B cell (primary cell): Measurements from ENCODE around the gene COL25A1. TPM values are rescaled to one million over a fixed set of nuclear protein-coding genes. Genes with fewer than 3 reads are reported as not detected.

ENCODE experiments used
- ATAC-seq: fragments of 200-7000 bp; cut with Tn5 transposase; one replicate; pipeline ENCODE4 v1.10.0; 2021; ENCODE audit warnings: low read depth, mild to moderate bottlenecking, moderate number of reproducible peaks, moderate library complexity
- CTCF ChIA-PET: fragments of 350-600 bp; sonication (Branson Sonifier 250); formaldehyde crosslinking; loops from one replicate; lab custom pipeline; 2021; ENCODE audit warnings: antibody characterized with exemption, inconsistent platforms; lab: Charles Lee
- POLR2A ChIA-PET: fragments of 350-600 bp; sonication (Branson Sonifier 250); formaldehyde crosslinking; loops from one replicate; lab custom pipeline; 2021; ENCODE audit warnings: antibody characterized with exemption; lab: Charles Lee
- DNase-seq: peaks from one replicate; pipeline ENCODE4 v3.0.0; 2013
- H2AFZ ChIP-seq: 2 replicates; pipeline ENCODE4 v1.6.1; 2012; ENCODE audit warnings: mild to moderate bottlenecking, low read depth, low read length; ENCODE audit not compliant: insufficient read depth, poor library complexity, severe bottlenecking
- H3K27ac ChIP-seq, 2 donors: 1 replicate in 1 of 2; 2 replicates in 1 of 2; pipeline ENCODE4 v1.5.1; 2012 to 2013; ENCODE audit warnings: low read length in 2 of 2, mild to moderate bottlenecking in 2 of 2, moderate library complexity in 1 of 2
- H3K27me3 ChIP-seq, 4 experiments: fragments of 200-600 bp in 1 of 4; sonication (generic) in 1 of 4; replicated peaks in 1 of 4; 1 replicate in 2 of 4; 2 replicates in 2 of 4; pipeline versions ENCODE4 v1.6.1 to v1.7.0; 2013 to 2016; ENCODE audit warnings: low read length in 3 of 4, mild to moderate bottlenecking in 2 of 4, mixed read lengths in 1 of 4, moderate library complexity in 1 of 4; ENCODE audit not compliant: insufficient read depth in 4 of 4, control insufficient read depth in 3 of 4; ENCODE audit errors: control extremely low read depth in 1 of 4
- H3K36me3 ChIP-seq, 2 experiments: replicated peaks in 1 of 2; 1 replicate in 1 of 2; 2 replicates in 1 of 2; pipeline versions ENCODE4 v1.6.1 to v1.7.1; 2013; ENCODE audit warnings: low read length in 1 of 2; ENCODE audit not compliant: insufficient read depth in 2 of 2, control insufficient read depth in 1 of 2; ENCODE audit errors: control extremely low read depth in 1 of 2, extremely low read depth in 1 of 2
- H3K4me1 ChIP-seq, 2 donors: fragments of 200-600 bp in 1 of 2; sonication (generic) in 1 of 2; 1 replicate in 1 of 2; 2 replicates in 1 of 2; pipeline versions ENCODE4 v1.5.1 to v1.6.1; 2013 to 2017; ENCODE audit warnings: low read length in 2 of 2; ENCODE audit not compliant: control insufficient read depth in 2 of 2, insufficient read depth in 2 of 2
- H3K4me2 ChIP-seq: replicated peaks from 2 replicates; pipeline ENCODE3; 2012; ENCODE audit warnings: mild to moderate bottlenecking, low read depth, low read length; ENCODE audit not compliant: poor library complexity, severe bottlenecking
- H3K4me3 ChIP-seq, 5 experiments: fragments of 200-600 bp in 1 of 5; sonication (generic) in 1 of 5; 1 replicate in 3 of 5; 2 replicates in 2 of 5; pipeline versions ENCODE4 v1.5.1 to v1.7.0; 2011 to 2016; ENCODE audit warnings: low read length in 4 of 5, mild to moderate bottlenecking in 4 of 5, low read depth in 2 of 5, control low read depth in 1 of 5, moderate library complexity in 1 of 5; ENCODE audit not compliant: insufficient read depth in 1 of 5; ENCODE audit errors: control extremely low read depth in 1 of 5, extremely low read depth in 1 of 5
- H3K79me2 ChIP-seq: fragments of 200-600 bp; sonication (generic); one replicate; pipeline ENCODE4 v1.6.0; 2016; ENCODE audit warnings: low read length; ENCODE audit not compliant: control insufficient read depth, insufficient read depth
- H3K9ac ChIP-seq: fragments of 200-600 bp; sonication (generic); 2 replicates; pipeline ENCODE4 v1.6.1; 2017; ENCODE audit warnings: mild to moderate bottlenecking, low read length, moderate library complexity
- H3K9me3 ChIP-seq, 3 donors: one replicate each; pipeline versions ENCODE4 v1.6.1 to v1.7.1; 2013; ENCODE audit warnings: low read length in 2 of 3; ENCODE audit not compliant: control insufficient read depth in 2 of 3, insufficient read depth in 1 of 3; ENCODE audit errors: control extremely low read depth in 1 of 3
- H4K20me1 ChIP-seq: 2 replicates; pipeline ENCODE4 v1.6.0; 2012; ENCODE audit warnings: mild to moderate bottlenecking, low read length; ENCODE audit not compliant: insufficient read depth, control insufficient read depth, poor library complexity, severe bottlenecking
- H3K27ac Mint-ChIP-seq: one replicate; pipeline ENCODE4 v1.8.0; 2021; ENCODE audit warnings: mixed read lengths
- H3K27me3 Mint-ChIP-seq: one replicate; pipeline ENCODE4 v1.8.0; 2021; ENCODE audit warnings: mixed read lengths
- H3K4me1 Mint-ChIP-seq: one replicate; pipeline ENCODE4 v1.8.0; 2021; ENCODE audit warnings: mixed read lengths
- H3K4me3 Mint-ChIP-seq: one replicate; pipeline ENCODE4 v1.8.0; 2021; ENCODE audit warnings: mixed read lengths
- H3K9me3 Mint-ChIP-seq: one replicate; pipeline ENCODE4 v1.8.0; 2022; ENCODE audit warnings: mixed read lengths; ENCODE audit not compliant: insufficient read depth
- EZH2 ChIP-seq: IDR thresholded peaks from 2 replicates; pipeline ENCODE4 v1.6.1; 2012; ENCODE audit warnings: borderline replicate concordance, low read depth, mild to moderate bottlenecking, moderate library complexity, low read length; ENCODE audit not compliant: insufficient read depth, poor library complexity, severe bottlenecking
- WGBS: methylation state at CpG from one replicate; pipeline ENCODE4 v1.1.5; 2013; ENCODE audit warnings: missing lambda C conversion rate; ENCODE audit not compliant: insufficient coverage; 5-methylcytosine and 5-hydroxymethylcytosine counted together
- intact Hi-C: fragments of 100-400 bp; cut with micrococcal nuclease; formaldehyde crosslinking; loops from one replicate; pipeline ENCODE4 v1.10.0; 2022
- polyA plus RNA-seq: library from polyadenylated mRNA; depleted of rRNA; stranded (reverse); fragments of >200 nt; gene quantifications from 2 replicates; pipeline ENCODE4 v1.2.3, GENCODE V29; 2012
- total RNA-seq, 2 donors: library from RNA; stranded (reverse); fragments of 120-200 nt in 1 of 2; gene quantifications; 1 replicate in 1 of 2; 2 replicates in 1 of 2; pipeline versions ENCODE4 v1.2.3 to v1.2.4, GENCODE V29; 2013 to 2022
- TF ChIP-seq, protein P1 (sequence below): fragments of 200-600 bp; IDR thresholded peaks from one replicate; pipeline ENCODE4 v1.8.0; 2022; ENCODE audit warnings: antibody characterized with exemption, mild to moderate bottlenecking

Gene COL25A1
- total and polyA plus RNA-seq, 2 donors (not counting 1 experiment from before 2014, with no cell fraction given) = not detected

DNA sequence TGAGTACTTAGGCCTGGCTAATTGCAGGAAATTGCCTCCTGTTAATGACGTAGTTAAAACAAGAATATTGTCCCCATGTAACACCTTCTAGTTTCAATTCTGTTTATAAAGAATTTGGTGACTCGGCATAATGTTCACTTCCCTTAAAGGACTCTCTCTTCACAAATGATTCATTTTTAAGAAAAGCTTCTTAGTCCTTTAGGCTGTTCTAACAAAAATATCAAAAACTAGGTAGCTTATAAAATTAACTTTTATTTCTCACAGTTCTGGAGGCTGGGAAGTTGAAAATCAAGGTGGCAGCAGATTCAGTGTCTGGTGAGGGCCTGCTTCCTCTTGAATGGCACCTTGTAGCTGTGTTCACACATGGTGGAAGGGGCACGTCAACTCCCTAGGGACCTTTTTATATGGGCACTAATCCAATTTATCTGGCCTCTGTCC is 23.8 kb downstream of the COL25A1 start:
- Histone ChIP-seq H3K9ac (no peak overlapping the region), H3K4me3 (no peak overlapping the region), H3K27ac (no peak overlapping the region), H3K9me3 (no peaks in the 10 kb centered on the region), H3K4me2 (no peak overlapping the region), H4K20me1 (no peaks in the 10 kb centered on the region), H3K4me1 (no peaks in the 10 kb centered on the region), H3K79me2 (no peaks in the 10 kb centered on the region), H2AFZ (no peak overlapping the region), H3K36me3 (no peaks in the 10 kb centered on the region), H3K27me3 (peaks cover 0 to 5% (median 0%) of the 10 kb centered on the region in 4 experiments)
- WGBS = no CpG with 5 or more reads among the region's 3 CpGs
- H3K4me3 Mint-ChIP-seq = no peak overlapping the region
- DNase-seq (no peak), ATAC-seq (no peak)
- no peak overlapping the region for H3K27ac Mint-ChIP-seq
- no peaks in the 10 kb centered on the region for H3K4me1 Mint-ChIP-seq
- ChIA-PET POLR2A (no interaction called here), CTCF (no interaction called here)
- no peaks in the 10 kb centered on the region for H3K9me3 Mint-ChIP-seq
- H3K27me3 Mint-ChIP-seq = peaks cover 24% of the 10 kb centered on the region
- TF ChIP-seq EZH2 = no peak
- TF ChIP-seq, protein P1, sequence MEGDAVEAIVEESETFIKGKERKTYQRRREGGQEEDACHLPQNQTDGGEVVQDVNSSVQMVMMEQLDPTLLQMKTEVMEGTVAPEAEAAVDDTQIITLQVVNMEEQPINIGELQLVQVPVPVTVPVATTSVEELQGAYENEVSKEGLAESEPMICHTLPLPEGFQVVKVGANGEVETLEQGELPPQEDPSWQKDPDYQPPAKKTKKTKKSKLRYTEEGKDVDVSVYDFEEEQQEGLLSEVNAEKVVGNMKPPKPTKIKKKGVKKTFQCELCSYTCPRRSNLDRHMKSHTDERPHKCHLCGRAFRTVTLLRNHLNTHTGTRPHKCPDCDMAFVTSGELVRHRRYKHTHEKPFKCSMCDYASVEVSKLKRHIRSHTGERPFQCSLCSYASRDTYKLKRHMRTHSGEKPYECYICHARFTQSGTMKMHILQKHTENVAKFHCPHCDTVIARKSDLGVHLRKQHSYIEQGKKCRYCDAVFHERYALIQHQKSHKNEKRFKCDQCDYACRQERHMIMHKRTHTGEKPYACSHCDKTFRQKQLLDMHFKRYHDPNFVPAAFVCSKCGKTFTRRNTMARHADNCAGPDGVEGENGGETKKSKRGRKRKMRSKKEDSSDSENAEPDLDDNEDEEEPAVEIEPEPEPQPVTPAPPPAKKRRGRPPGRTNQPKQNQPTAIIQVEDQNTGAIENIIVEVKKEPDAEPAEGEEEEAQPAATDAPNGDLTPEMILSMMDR = no peak
- intact Hi-C loops = no loop called here

DNA sequence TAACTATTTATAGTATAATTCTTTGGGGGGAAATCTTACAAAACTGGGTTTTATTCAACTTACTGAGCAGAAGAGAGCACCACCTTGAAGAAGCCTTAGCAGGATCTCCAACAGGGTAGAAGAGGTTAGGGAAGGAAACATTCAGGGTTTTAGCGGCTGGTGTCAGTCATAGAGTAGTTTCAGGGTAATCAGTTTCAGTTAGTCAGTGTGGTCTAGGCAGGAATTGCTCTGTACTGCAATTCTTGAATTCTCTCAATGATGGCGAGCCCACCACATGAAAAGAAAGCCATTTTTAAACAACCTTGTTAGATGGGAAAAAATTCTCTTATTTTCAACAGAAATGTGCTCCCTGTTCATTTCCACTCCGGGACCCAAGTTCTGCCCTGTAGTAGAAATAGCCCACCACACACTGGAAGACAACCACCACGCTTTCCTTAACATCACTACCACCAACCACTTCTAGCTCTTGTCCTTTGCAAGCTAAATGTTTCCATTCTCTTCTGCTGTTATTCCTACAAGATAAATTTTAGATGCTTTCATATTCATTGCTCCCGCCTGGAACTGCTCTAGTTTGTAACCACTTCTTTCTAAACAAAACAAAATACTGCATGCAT is 25.9 kb downstream of the COL25A1 start:
- intact Hi-C loops = no loop called here
- WGBS = 86% methylated on average over 3 of the region's 5 CpGs
- Histone ChIP-seq H3K36me3 (no peaks in the 10 kb centered on the region), H3K9me3 (no peaks in the 10 kb centered on the region), H3K79me2 (no peaks in the 10 kb centered on the region), H3K4me3 (no peak overlapping the region), H3K9ac (no peak overlapping the region), H4K20me1 (no peaks in the 10 kb centered on the region), H2AFZ (no peak overlapping the region), H3K4me1 (no peaks in the 10 kb centered on the region), H3K27ac (no peak overlapping the region), H3K4me2 (no peak overlapping the region), H3K27me3 (peaks cover 0 to 3% (median 0%) of the 10 kb centered on the region in 4 experiments)
- DNase-seq (no peak), ATAC-seq (no peak)
- no peaks in the 10 kb centered on the region for H3K4me1 Mint-ChIP-seq
- peaks cover 18% of the 10 kb centered on the region for H3K27me3 Mint-ChIP-seq
- no peak overlapping the region for H3K27ac Mint-ChIP-seq
- ChIA-PET CTCF (no interaction called here), POLR2A (no interaction called here)
- H3K4me3 Mint-ChIP-seq = no peak overlapping the region
- no peaks in the 10 kb centered on the region for H3K9me3 Mint-ChIP-seq
- TF ChIP-seq, protein P1 = no peak
- no peak for TF ChIP-seq EZH2
